HepG2 (cell line): ENCODE measurements around the gene LGALS14. TPM values are rescaled to one million over a fixed set of nuclear protein-coding genes. Genes with fewer than 3 reads are reported as not detected.

Source experiments
- ATAC-seq: fragments of 200-7000 bp; cut with Tn5 transposase; 3 replicates; pipeline ENCODE4 v1.9.1; 2020; ENCODE audit warnings: mild to moderate bottlenecking, moderate library complexity
- BruUV-seq: library from RNA; stranded (reverse); fragments of 400-500 nt; replicated peaks from 2 replicates; lab custom pipeline; 2021; lab: Mats Ljungman, UMichigan
- CTCF ChIA-PET: fragments of 300-600 bp; formaldehyde crosslinking; extraction: SDS; loops from one replicate; lab custom pipeline; 2021; ENCODE audit warnings: low total read pairs, inconsistent platforms, low intra/inter-chr PET ratio; lab: Yijun Ruan, JAX
- POLR2A ChIA-PET: fragments of 350-600 bp; sonication (Branson Sonifier 250); formaldehyde crosslinking; loops from one replicate; lab custom pipeline; 2020; ENCODE audit warnings: antibody characterized with exemption, inconsistent platforms; lab: Yijun Ruan, JAX
- DNase-seq: peaks from one replicate; pipeline ENCODE4 v3.0.0-alpha.2; 2015; ENCODE audit warnings: low spot score
- FAIRE-seq: peaks from 3 replicates; lab custom pipeline; 2011; peaks lifted over from hg19 to GRCh38; lab: Jason Lieb, UNC
- H2AFZ ChIP-seq: one replicate; pipeline ENCODE4 v1.6.1; 2011; ENCODE audit warnings: low read length, inconsistent platforms
- H3K27ac ChIP-seq: fragments of 300-600 bp; 3 replicates; pipeline ENCODE4 v1.8.0; 2011; ENCODE audit warnings: mixed run types, mild to moderate bottlenecking, mixed read lengths, low read length, inconsistent platforms; ENCODE audit not compliant: insufficient read depth; ENCODE audit errors: extremely low read length
- H3K27me3 ChIP-seq, 2 experiments: fragments of 200-600 bp in 1 of 2; 2 replicates in 1 of 2; 3 replicates in 1 of 2; pipeline versions ENCODE4 v1.6.0 to v1.8.0; 2011; ENCODE audit warnings: low read length in 2 of 2, mild to moderate bottlenecking in 2 of 2, moderate library complexity in 2 of 2, inconsistent platforms in 1 of 2; ENCODE audit not compliant: insufficient read depth in 2 of 2, control insufficient read depth in 1 of 2
- H3K36me3 ChIP-seq, 2 experiments: fragments of 200-600 bp in 1 of 2; replicated peaks in 1 of 2; 2 replicates in 1 of 2; 3 replicates in 1 of 2; pipeline versions ENCODE4 v1.5.1 to v1.8.0; 2011; ENCODE audit warnings: low read length in 2 of 2, inconsistent platforms in 1 of 2; ENCODE audit not compliant: insufficient read depth in 2 of 2, control insufficient read depth in 1 of 2
- H3K4me1 ChIP-seq: 2 replicates; pipeline ENCODE4 v1.5.1; 2012; ENCODE audit warnings: low read length, inconsistent platforms; ENCODE audit not compliant: insufficient read depth
- H3K4me2 ChIP-seq: 2 replicates; pipeline ENCODE4 v1.6.0; 2011; ENCODE audit warnings: low read depth, low read length, inconsistent platforms
- H3K4me3 ChIP-seq, 3 experiments: fragments of 200-600 bp in 1 of 3; sonication (generic), shearing (Covaris generic) in 1 of 3; replicated peaks in 1 of 3; 2 replicates each; pipeline ENCODE4 v1.5.1; 2011 to 2016; ENCODE audit warnings: low read length in 3 of 3, inconsistent platforms in 2 of 3, low read depth in 2 of 3, mild to moderate bottlenecking in 2 of 3, control low read depth in 1 of 3, mixed read lengths in 1 of 3; ENCODE audit not compliant: insufficient read depth in 1 of 3
- H3K79me2 ChIP-seq: one replicate; pipeline ENCODE4 v1.6.1; 2011; ENCODE audit warnings: low read length, inconsistent platforms; ENCODE audit not compliant: insufficient read depth
- H3K9ac ChIP-seq: 2 replicates; pipeline ENCODE4 v1.6.0; 2011; ENCODE audit warnings: mild to moderate bottlenecking, low read depth, low read length, inconsistent platforms; ENCODE audit not compliant: insufficient read depth
- H3K9me3 ChIP-seq: 2 replicates; pipeline ENCODE4 v1.5.1; 2012; ENCODE audit warnings: mild to moderate bottlenecking, low read length
- H4K20me1 ChIP-seq: 2 replicates; pipeline ENCODE4 v1.6.0; 2011; ENCODE audit warnings: inconsistent platforms, mild to moderate bottlenecking, low read length, moderate library complexity; ENCODE audit not compliant: insufficient read depth
- ZFP36L2 ChIP-seq: sonication (generic); formaldehyde crosslinking; IDR thresholded peaks from 2 replicates; pipeline ENCODE4 v1.4.0; 2020; ENCODE audit warnings: missing genetic modification reagents
- ZFP62 ChIP-seq: sonication (generic); formaldehyde crosslinking; IDR thresholded peaks from 2 replicates; pipeline ENCODE4 v1.4.0; 2020; ENCODE audit warnings: missing genetic modification reagents
- ZNF616 ChIP-seq: sonication (generic); formaldehyde crosslinking; IDR thresholded peaks from 2 replicates; pipeline ENCODE4 v1.5.0; 2020; ENCODE audit warnings: low read depth, mild to moderate bottlenecking, missing genetic modification reagents
- WGBS: methylation state at CpG from one replicate; pipeline ENCODE4 v1.1.6; 2017; ENCODE audit warnings: low lambda C conversion rate; 5-methylcytosine and 5-hydroxymethylcytosine counted together
- in situ Hi-C: cut with HindIII; loops from 2 replicates; pipeline ENCODE4 v1.10.0; 2017; ENCODE audit warnings: low pct_unique_long_range_greater_than_20kb; ENCODE audit not compliant: extremely low pct_ligation_motif_present
- intact Hi-C: fragments of 100-400 bp; cut with micrococcal nuclease; formaldehyde crosslinking; loops from one replicate; pipeline ENCODE4 v1.10.0; 2022; ENCODE audit not compliant: unreplicated experiment
- polyA plus RNA-seq, 8 experiments: library from polyadenylated mRNA; depleted of rRNA in 3 of 8; stranded (reverse) in 7 of 8; unstranded in 1 of 8; fragments of >200 nt; fragmentation: Illumina TruSeq in 4 of 8; extraction: Trizol in 4 of 8; gene quantifications; 2 replicates each; pipeline versions ENCODE4 v1.2.1 to v1.2.3, GENCODE V29; 2011 to 2016; ENCODE audit warnings: low read depth in 4 of 8, missing spikeins in 1 of 8, mixed read lengths in 1 of 8; ENCODE audit not compliant: insufficient read depth in 1 of 8
- total RNA-seq, 5 experiments: library from RNA; depleted of rRNA; stranded (reverse); fragments of >200 nt; fragmentation: Illumina TruSeq; extraction: Trizol; gene quantifications; 2 replicates each; pipeline ENCODE4 v1.2.3, GENCODE V29; 2016; ENCODE audit warnings: low read depth in 1 of 5
- TF ChIP-seq, protein P1 (sequence below): sonication (generic); formaldehyde crosslinking; conservative IDR thresholded peaks from 2 replicates; pipeline ENCODE4 v1.8.0; 2022; ENCODE audit warnings: missing genetic modification reagents
- TF ChIP-seq, protein P2 (sequence below): sonication (generic); formaldehyde crosslinking; IDR thresholded peaks from 2 replicates; pipeline ENCODE4 v1.5.1; 2020; ENCODE audit warnings: mild to moderate bottlenecking, missing genetic modification reagents, moderate library complexity
- TF ChIP-seq, protein P3 (sequence below): sonication (generic); formaldehyde crosslinking; IDR thresholded peaks from 2 replicates; pipeline ENCODE4 v1.9.0; 2021; ENCODE audit warnings: missing genetic modification reagents, borderline replicate concordance

Gene LGALS14
- total and polyA plus RNA-seq, 2 of the 13 experiments (the other 11 are each of a cell fraction or from before 2014, with no cell fraction given) = not detected

DNA sequence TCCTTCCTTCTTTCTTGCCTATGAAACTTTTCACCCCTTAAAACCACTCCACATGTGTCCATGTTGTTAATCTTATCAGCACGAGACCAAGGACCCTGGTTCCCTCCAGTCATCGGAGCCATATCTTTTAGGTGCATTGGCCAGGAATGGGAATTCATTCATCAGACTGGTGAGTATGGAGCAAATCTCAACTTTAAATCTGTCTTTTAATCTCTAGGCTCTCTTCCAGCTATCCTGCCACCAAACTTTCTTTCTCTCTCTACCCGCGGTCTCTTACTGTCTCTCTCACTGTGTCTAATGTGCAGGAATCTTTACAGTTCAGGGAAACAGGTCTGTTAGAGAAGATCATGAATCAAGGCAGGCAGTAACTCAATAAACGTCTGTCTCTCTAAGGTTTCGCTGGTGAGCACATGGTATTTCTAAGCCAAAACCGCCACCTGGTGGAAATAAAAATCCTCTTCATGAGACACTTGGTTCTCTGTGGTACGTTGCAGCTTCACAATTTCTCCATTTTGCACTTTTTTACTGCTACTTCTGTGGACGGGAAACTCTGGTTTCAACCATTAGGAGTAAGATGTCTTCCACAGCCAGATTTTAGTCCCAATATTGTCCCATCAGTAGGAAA lies 32.4 kb upstream of the LGALS14 start (continued):
- TF ChIP-seq, protein P1, sequence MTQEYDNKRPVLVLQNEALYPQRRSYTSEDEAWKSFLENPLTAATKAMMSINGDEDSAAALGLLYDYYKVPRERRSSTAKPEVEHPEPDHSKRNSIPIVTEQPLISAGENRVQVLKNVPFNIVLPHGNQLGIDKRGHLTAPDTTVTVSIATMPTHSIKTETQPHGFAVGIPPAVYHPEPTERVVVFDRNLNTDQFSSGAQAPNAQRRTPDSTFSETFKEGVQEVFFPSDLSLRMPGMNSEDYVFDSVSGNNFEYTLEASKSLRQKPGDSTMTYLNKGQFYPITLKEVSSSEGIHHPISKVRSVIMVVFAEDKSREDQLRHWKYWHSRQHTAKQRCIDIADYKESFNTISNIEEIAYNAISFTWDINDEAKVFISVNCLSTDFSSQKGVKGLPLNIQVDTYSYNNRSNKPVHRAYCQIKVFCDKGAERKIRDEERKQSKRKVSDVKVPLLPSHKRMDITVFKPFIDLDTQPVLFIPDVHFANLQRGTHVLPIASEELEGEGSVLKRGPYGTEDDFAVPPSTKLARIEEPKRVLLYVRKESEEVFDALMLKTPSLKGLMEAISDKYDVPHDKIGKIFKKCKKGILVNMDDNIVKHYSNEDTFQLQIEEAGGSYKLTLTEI (CRISPR knock-in tag) = no peak
- no peak for TF ChIP-seq ZFP62 (CRISPR knock-in tag)

DNA sequence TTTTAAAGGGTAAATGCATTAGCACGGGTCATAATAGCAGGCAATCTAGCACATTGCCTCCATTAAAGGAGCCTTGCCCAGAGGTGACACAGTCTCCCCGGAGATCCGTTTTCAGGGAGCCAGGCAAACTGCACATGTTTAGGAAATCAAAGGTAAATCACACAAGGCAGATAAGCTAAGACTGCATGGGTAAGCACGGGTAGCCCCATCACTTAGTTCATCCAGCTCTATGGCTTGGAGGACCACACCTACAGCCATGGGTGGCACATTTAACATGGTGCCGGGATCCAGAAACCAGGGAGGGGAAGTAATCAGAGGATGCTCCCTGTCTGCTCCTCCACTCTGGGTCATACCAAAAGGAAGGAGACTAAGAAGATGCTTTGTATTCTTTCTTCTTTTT lies 31.8 kb upstream of the LGALS14 start:
- no peak overlapping the region for H3K4me3 ChIP-seq

More for the DNA sequence above, 31.8 kb upstream of the LGALS14 start:
- Histone ChIP-seq H3K27me3 (peaks cover 0 to 6% of the 10 kb centered on the region in 2 experiments; a peak in 1 of 5 replicates), H3K4me1 (peaks cover 2% of the 10 kb centered on the region), H2AFZ (no peak overlapping the region), H3K9ac (no peak overlapping the region), H3K9me3 (no peaks in the 10 kb centered on the region), H4K20me1 (no peaks in the 10 kb centered on the region), H3K27ac (no peak overlapping the region), H3K36me3 (no peaks in the 10 kb centered on the region), H3K4me2 (no peak overlapping the region), H3K79me2 (no peaks in the 10 kb centered on the region)
- ChIA-PET CTCF (interaction anchor here (0.8 to 2.5 kb wide), 2 partner anchors 121 to 124 kb away, joined by 3 to 49 read pairs; no protein-coding TSS in a partner anchor), POLR2A (no interaction called here)
- DNase-seq (no peak), FAIRE-seq (no peak), ATAC-seq (no peak)
- in situ Hi-C loops (loop anchor here (5.0 kb wide), 1 partner anchor 120 kb away; no protein-coding TSS in a partner anchor), intact Hi-C loops (no loop called here)
- WGBS = 20% methylated on average over 4 of the region's 5 CpGs
- TF ChIP-seq ZFP36L2 (CRISPR knock-in tag) (no peak), ZNF616 (peak; percentile 97)
- TF ChIP-seq, protein P2, sequence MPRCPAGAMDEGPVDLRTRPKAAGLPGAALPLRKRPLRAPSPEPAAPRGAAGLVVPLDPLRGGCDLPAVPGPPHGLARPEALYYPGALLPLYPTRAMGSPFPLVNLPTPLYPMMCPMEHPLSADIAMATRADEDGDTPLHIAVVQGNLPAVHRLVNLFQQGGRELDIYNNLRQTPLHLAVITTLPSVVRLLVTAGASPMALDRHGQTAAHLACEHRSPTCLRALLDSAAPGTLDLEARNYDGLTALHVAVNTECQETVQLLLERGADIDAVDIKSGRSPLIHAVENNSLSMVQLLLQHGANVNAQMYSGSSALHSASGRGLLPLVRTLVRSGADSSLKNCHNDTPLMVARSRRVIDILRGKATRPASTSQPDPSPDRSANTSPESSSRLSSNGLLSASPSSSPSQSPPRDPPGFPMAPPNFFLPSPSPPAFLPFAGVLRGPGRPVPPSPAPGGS (CRISPR knock-in tag) = no peak
- TF ChIP-seq, protein P3, sequence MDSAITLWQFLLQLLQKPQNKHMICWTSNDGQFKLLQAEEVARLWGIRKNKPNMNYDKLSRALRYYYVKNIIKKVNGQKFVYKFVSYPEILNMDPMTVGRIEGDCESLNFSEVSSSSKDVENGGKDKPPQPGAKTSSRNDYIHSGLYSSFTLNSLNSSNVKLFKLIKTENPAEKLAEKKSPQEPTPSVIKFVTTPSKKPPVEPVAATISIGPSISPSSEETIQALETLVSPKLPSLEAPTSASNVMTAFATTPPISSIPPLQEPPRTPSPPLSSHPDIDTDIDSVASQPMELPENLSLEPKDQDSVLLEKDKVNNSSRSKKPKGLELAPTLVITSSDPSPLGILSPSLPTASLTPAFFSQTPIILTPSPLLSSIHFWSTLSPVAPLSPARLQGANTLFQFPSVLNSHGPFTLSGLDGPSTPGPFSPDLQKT (CRISPR knock-in tag) = no peak
- BruUV-seq = no TSS peak
